Gastroesophageal sphincter (tissue), 3 donors: ENCODE measurements around the gene PCDHA12.

Experiments
- POLR2A ChIP-seq, 2 donors: fragments of 450-650 bp; IDR thresholded peaks; one replicate each; pipeline ENCODE4 v1.6.1; 2017; ENCODE audit warnings: antibody characterized with exemption in 2 of 2, mild to moderate bottlenecking in 2 of 2, moderate library complexity in 1 of 2
- TF ChIP-seq, protein P1 (sequence below), 4 experiments: fragments of 200-600 bp in 2 of 4; fragments of 450-650 bp in 2 of 4; sonication (generic) in 1 of 4; IDR thresholded peaks; one replicate each; pipeline ENCODE4 v1.5.1; 2017 to 2019; ENCODE audit warnings: antibody characterized with exemption in 4 of 4, mild to moderate bottlenecking in 2 of 4, moderate library complexity in 2 of 4

DNA sequence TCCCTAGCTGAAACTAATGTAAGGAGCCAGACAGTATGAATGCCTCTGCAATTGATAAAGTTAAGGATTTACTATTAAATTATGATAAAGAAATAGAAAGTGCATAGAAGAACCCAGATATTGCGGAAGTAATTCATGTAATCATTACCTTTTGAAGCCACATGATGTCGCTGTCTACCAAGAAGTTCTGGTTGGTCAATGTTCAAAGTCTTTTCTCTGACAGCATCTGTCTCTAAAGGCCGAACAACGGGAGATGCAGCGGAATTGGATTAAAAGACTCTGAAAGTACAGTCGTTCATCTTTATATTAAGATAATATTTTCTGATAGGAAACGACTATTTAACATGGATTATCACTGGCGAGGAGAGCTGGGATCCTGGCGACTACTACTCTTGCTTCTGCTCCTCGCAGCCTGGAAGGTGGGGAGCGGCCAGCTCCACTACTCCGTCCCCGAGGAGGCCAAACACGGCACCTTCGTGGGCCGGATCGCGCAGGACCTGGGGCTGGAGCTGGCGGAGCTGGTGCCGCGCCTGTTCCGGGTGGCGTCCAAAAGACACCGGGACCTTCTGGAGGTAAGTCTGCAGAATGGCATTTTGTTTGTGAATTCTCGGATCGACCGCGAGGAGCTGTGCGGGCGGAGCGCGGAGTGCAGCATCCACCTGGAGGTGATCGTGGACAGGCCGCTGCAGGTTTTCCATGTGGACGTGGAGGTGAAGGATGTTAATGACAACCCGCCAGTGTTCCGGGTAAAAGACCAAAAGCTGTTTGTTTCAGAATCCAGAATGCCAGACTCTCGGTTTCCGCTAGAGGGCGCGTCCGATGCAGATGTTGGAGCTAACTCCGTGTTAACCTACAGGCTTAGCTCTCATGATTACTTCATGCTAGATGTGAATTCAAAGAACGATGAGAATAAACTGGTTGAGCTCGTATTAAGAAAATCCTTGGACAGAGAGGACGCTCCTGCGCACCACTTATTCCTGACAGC lies 33.8 kb upstream of the PCDHA12 start, which contains the start of gene PCDHA8:
- TF ChIP-seq POLR2A (IDR thresholded peaks at IDR 0.05): no peak
- TF ChIP-seq, protein P1, sequence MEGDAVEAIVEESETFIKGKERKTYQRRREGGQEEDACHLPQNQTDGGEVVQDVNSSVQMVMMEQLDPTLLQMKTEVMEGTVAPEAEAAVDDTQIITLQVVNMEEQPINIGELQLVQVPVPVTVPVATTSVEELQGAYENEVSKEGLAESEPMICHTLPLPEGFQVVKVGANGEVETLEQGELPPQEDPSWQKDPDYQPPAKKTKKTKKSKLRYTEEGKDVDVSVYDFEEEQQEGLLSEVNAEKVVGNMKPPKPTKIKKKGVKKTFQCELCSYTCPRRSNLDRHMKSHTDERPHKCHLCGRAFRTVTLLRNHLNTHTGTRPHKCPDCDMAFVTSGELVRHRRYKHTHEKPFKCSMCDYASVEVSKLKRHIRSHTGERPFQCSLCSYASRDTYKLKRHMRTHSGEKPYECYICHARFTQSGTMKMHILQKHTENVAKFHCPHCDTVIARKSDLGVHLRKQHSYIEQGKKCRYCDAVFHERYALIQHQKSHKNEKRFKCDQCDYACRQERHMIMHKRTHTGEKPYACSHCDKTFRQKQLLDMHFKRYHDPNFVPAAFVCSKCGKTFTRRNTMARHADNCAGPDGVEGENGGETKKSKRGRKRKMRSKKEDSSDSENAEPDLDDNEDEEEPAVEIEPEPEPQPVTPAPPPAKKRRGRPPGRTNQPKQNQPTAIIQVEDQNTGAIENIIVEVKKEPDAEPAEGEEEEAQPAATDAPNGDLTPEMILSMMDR (IDR thresholded peaks at IDR 0.05): no peak
